GM12878 (cell line): ENCODE results near the gene AP2B1. TPM values are rescaled to one million over a fixed set of nuclear protein-coding genes. Genes with fewer than 3 reads are reported as not detected.
A peak's percentile ranks its signal among the peaks of the same experiment; 100 is the strongest.

Experiments
- ATAC-seq: fragments of 200-7000 bp; cut with Tn5 transposase; 3 replicates; pipeline ENCODE4 v1.9.1; 2020; ENCODE audit warnings: mild to moderate bottlenecking, moderate library complexity
- BruUV-seq: library from RNA; stranded (reverse); fragments of 400-500 nt; replicated peaks from 2 replicates; lab custom pipeline; 2021; lab: Mats Ljungman, UMichigan
- CTCF ChIA-PET: fragments of 300-600 bp; sonication (Branson Sonifier 250); formaldehyde crosslinking; extraction: SDS; loops from one replicate; lab custom pipeline; 2021; ENCODE audit warnings: inconsistent platforms; lab: Yijun Ruan, JAX
- POLR2A ChIA-PET: fragments of 350-600 bp; formaldehyde crosslinking; extraction: SDS; loops from one replicate; lab custom pipeline; 2021; ENCODE audit warnings: inconsistent platforms; lab: Charles Lee
- RAD21 ChIA-PET: fragments of 300-600 bp; sonication (Branson Sonifier 250); formaldehyde crosslinking; loops from one replicate; lab custom pipeline; 2023; ENCODE audit warnings: antibody characterized with exemption; ENCODE audit not compliant: unreplicated experiment; lab: Charles Lee
- SMC1A ChIA-PET: fragments of 300-600 bp; sonication (Branson Sonifier 250); formaldehyde crosslinking; loops from one replicate; lab custom pipeline; 2023; ENCODE audit not compliant: unreplicated experiment, uncharacterized antibody; lab: Charles Lee
- DNase-seq: peaks from one replicate; pipeline ENCODE4 v3.0.0-alpha.2; 2011; ENCODE audit warnings: low read depth, low spot score
- FAIRE-seq: peaks from 3 replicates; lab custom pipeline; 2011; peaks lifted over from hg19 to GRCh38; lab: Jason Lieb, UNC
- H2AFZ ChIP-seq: 2 replicates; pipeline ENCODE4 v1.6.0; 2011; ENCODE audit warnings: low read depth, low read length, control low read depth; ENCODE audit not compliant: control insufficient read depth
- H3K27ac ChIP-seq: 2 replicates; pipeline ENCODE4 v1.5.1; 2011; ENCODE audit warnings: control low read depth; ENCODE audit not compliant: control insufficient read depth, insufficient read depth
- H3K27me3 ChIP-seq, 2 experiments: replicated peaks in 1 of 2; 2 replicates each; pipeline versions ENCODE4 v1.6.0 to v1.6.1; 2011; ENCODE audit warnings: low read length in 1 of 2; ENCODE audit not compliant: control insufficient read depth in 2 of 2, insufficient read depth in 2 of 2
- H3K36me3 ChIP-seq, 2 experiments: 2 replicates each; pipeline ENCODE4 v1.5.1; 2011; ENCODE audit warnings: low read length in 1 of 2; ENCODE audit not compliant: control insufficient read depth in 2 of 2, insufficient read depth in 2 of 2
- H3K4me1 ChIP-seq: 2 replicates; pipeline ENCODE4 v1.6.1; 2011; ENCODE audit warnings: mild to moderate bottlenecking, low read length, moderate library complexity, mixed read lengths; ENCODE audit not compliant: control insufficient read depth, insufficient read depth
- H3K4me2 ChIP-seq: 2 replicates; pipeline ENCODE4 v1.6.0; 2011; ENCODE audit warnings: control low read depth; ENCODE audit not compliant: control insufficient read depth, insufficient read depth
- H3K4me3 ChIP-seq: fragments of 200-600 bp; sonication (generic); 2 replicates; pipeline ENCODE4 v1.5.1; 2016
- H3K79me2 ChIP-seq: 2 replicates; pipeline ENCODE4 v1.6.0; 2011; ENCODE audit warnings: low read length; ENCODE audit not compliant: control insufficient read depth, insufficient read depth
- H3K9ac ChIP-seq: 2 replicates; pipeline ENCODE4 v1.8.0; 2011; ENCODE audit warnings: low read length, control low read depth, mixed read lengths; ENCODE audit not compliant: control insufficient read depth, insufficient read depth
- H3K9me3 ChIP-seq: replicated peaks from 3 replicates; pipeline ENCODE4 v1.5.1; 2011; ENCODE audit warnings: mild to moderate bottlenecking, low read length; ENCODE audit not compliant: control insufficient read depth, insufficient read depth
- H4K20me1 ChIP-seq: 2 replicates; pipeline ENCODE4 v1.6.0; 2011; ENCODE audit not compliant: control insufficient read depth, insufficient read depth
- CHD2 ChIP-seq: IDR thresholded peaks from 2 replicates; pipeline ENCODE4 v1.6.1; 2011; ENCODE audit warnings: low read depth, low read length, improper control_type of control experiment, borderline replicate concordance
- E4F1 ChIP-seq: fragments of 450-650 bp; IDR thresholded peaks from 2 replicates; pipeline ENCODE4 v1.6.1; 2018; ENCODE audit warnings: borderline replicate concordance, mild to moderate bottlenecking; ENCODE audit not compliant: partially characterized antibody
- POLR2A ChIP-seq: IDR thresholded peaks from 2 replicates; pipeline ENCODE4 v1.6.1; 2011; ENCODE audit warnings: low read depth, mild to moderate bottlenecking, low read length
- POU2F2 ChIP-seq: IDR thresholded peaks from 3 replicates; pipeline ENCODE4 v1.6.1; 2011; ENCODE audit warnings: low read depth, mild to moderate bottlenecking, low read length, borderline replicate concordance
- REST ChIP-seq: IDR thresholded peaks from 2 replicates; pipeline ENCODE4 v1.6.1; 2012; ENCODE audit warnings: mild to moderate bottlenecking, low read depth, low read length
- SPI1 ChIP-seq: IDR thresholded peaks from 2 replicates; pipeline ENCODE4 v1.6.1; 2011; ENCODE audit warnings: low read depth, mild to moderate bottlenecking, low read length, moderate library complexity, borderline replicate concordance; ENCODE audit not compliant: insufficient read depth
- SREBF1 ChIP-seq: IDR thresholded peaks from 2 replicates; pipeline ENCODE4 v1.6.1; 2012; ENCODE audit warnings: mild to moderate bottlenecking, low read length
- WGBS: methylation state at CpG from one replicate; pipeline ENCODE4 v1.1.6; 2016; ENCODE audit warnings: low lambda C conversion rate; ENCODE audit not compliant: insufficient replicate concordance, insufficient coverage; ENCODE audit errors: missing lambda C conversion rate; 5-methylcytosine and 5-hydroxymethylcytosine counted together
- in situ Hi-C: fragments of 300-500 bp; cut with MboI; formaldehyde crosslinking; loops from 9 replicates; pipeline ENCODE4 v1.14.3; 2018; ENCODE audit warnings: mixed read lengths
- intact Hi-C: fragments of 100-400 bp; cut with micrococcal nuclease; formaldehyde crosslinking; loops from one replicate; pipeline ENCODE4 v1.14.2; 2022; ENCODE audit not compliant: unreplicated experiment
- polyA plus RNA-seq, 11 experiments: library from polyadenylated mRNA; depleted of rRNA in 4 of 11; unstranded in 6 of 11; stranded (reverse) in 5 of 11; fragments of >200 nt; fragmentation: Nextera tagmentation in 4 of 11; fragmentation: Illumina TruSeq in 1 of 11; extraction: Ambion mirVana in 4 of 11; extraction: Trizol in 1 of 11; gene quantifications; 1 replicate in 1 of 11; 2 replicates in 10 of 11; pipeline versions ENCODE4 v1.2.1 to v1.2.3, GENCODE V29; 2011 to 2016; ENCODE audit warnings: inconsistent platforms in 2 of 11, missing spikeins in 2 of 11, low read depth in 1 of 11
- total RNA-seq, 4 experiments: library from RNA; depleted of rRNA in 3 of 4; stranded (reverse); fragments of >200 nt in 3 of 4; fragmentation: Illumina TruSeq in 1 of 4; extraction: Trizol in 1 of 4; gene quantifications; 2 replicates each; pipeline versions ENCODE4 v1.2.1 to v1.2.3, GENCODE V29; 2013 to 2021
- TF ChIP-seq, protein P1 (sequence below): fragments of 450-650 bp; IDR thresholded peaks from 2 replicates; pipeline ENCODE4 v1.6.1; 2017; ENCODE audit warnings: mild to moderate bottlenecking, low read depth, inconsistent platforms; ENCODE audit not compliant: poor library complexity, severe bottlenecking

The AP2B1 gene
- total and polyA plus RNA-seq, 10 of the 15 experiments (the other 5 are each of a cell fraction or from before 2014, with no cell fraction given) = 18.6 to 112 (median 53.9) TPM

- TF ChIP-seq, protein P1, sequence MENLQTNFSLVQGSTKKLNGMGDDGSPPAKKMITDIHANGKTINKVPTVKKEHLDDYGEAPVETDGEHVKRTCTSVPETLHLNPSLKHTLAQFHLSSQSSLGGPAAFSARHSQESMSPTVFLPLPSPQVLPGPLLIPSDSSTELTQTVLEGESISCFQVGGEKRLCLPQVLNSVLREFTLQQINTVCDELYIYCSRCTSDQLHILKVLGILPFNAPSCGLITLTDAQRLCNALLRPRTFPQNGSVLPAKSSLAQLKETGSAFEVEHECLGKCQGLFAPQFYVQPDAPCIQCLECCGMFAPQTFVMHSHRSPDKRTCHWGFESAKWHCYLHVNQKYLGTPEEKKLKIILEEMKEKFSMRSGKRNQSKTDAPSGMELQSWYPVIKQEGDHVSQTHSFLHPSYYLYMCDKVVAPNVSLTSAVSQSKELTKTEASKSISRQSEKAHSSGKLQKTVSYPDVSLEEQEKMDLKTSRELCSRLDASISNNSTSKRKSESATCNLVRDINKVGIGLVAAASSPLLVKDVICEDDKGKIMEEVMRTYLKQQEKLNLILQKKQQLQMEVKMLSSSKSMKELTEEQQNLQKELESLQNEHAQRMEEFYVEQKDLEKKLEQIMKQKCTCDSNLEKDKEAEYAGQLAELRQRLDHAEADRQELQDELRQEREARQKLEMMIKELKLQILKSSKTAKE = no peak
- TF ChIP-seq SREBF1 (no peak), POU2F2 (no peak)
- TF ChIP-seq, all 136 proteins: peak for 0
These were observed 155.9 kb downstream of the AP2B1 start (continued) for GRCh38 chr17:35742896-35743477.

DNA sequence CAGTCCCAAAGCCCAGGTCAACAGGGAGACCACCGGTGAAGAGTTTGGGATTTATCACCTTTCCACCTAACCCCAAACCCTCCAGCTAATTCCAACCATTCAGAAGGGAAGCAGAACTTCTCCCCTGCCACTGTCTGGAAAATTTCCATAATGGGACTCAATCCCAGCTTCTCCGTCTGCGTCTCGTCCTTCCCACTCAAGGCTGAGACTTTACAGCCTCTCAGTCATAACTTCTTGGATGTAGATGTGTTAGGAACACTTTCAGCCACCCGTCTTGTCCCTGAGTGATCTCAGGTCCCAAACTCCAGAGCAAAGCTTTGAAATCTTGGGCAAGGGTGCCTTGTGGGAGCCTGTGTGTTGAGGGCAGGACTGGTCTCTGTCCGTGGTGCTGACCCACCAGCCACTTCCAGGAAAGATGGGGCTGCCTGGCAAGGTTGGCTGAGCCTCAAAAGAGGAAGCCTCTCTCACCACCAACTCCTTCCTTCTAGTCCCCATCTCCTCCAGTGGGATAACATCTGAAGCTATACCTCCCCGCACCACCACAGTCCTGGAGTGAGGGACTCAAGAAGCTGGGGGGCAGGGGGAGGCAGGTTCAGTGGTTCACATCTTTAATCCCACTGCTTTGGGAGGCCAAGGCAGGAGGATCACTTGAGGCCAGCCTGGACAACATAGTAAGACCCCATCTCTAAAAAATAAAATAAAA, 156.7 kb downstream of the AP2B1 start:
- Histone ChIP-seq H3K4me1 (no peaks in the 10 kb centered on the region), H3K9me3 (no peaks in the 10 kb centered on the region), H3K4me2 (no peak overlapping the region), H3K27me3 (peaks cover 2 to 3% of the 10 kb centered on the region in 2 experiments; a peak in 2 of 4 replicates), H2AFZ (no peak overlapping the region), H3K27ac (no peak overlapping the region), H3K36me3 (no peaks in the 10 kb centered on the region), H3K4me3 (no peak overlapping the region), H4K20me1 (no peaks in the 10 kb centered on the region), H3K79me2 (no peaks in the 10 kb centered on the region), H3K9ac (no peak overlapping the region)
- ATAC-seq (no peak), DNase-seq (no peak), FAIRE-seq (no peak)
- in situ Hi-C loops (loop anchor here (10.0 kb wide), 1 partner anchor 579 kb away; no protein-coding TSS in a partner anchor), intact Hi-C loops (loop anchor here (10.0 kb wide), 1 partner anchor 1319 kb away; no protein-coding TSS in a partner anchor)
- TF ChIP-seq POLR2A (no peak), SPI1 (0 out of 2 replicates have a peak, but pooled peaks have one; percentile 12), REST (peak; percentile 84), E4F1 (no peak), CHD2 (no peak)
- ChIA-PET CTCF (interaction anchor here (0.6 to 6.0 kb wide), 2 partner anchors 33 to 131 kb away, joined by 3 to 116 read pairs; no protein-coding TSS in a partner anchor), POLR2A (no interaction called here), RAD21 (interaction anchor here (1.2 kb wide), 1 partner anchor 131 kb away, joined by 3 read pairs; no protein-coding TSS in a partner anchor), SMC1A (interaction anchor here (0.8 kb wide), 1 partner anchor 130 kb away, joined by 3 read pairs; no protein-coding TSS in a partner anchor)
- BruUV-seq = no TSS peak
- 49% methylated on average over 7 of the region's 7 CpGs for WGBS
